Measurements from ENCODE around the gene ACTRT2.

Gene ACTRT2

GRCh38 chr1:2975466-2976179, 45.6 kb upstream of the ACTRT2 start:
- H3K27me3 ChIP-seq (replicated peaks in 2 of 5; ENCODE audit: control insufficient read depth in 4 of 5, insufficient read depth in 5 of 5, low read length in 4 of 5): peaks cover 0 to 19% (median 0%) of the 10 kb centered on the region in 5 experiments
- H3K27ac ChIP-seq (ENCODE audit: insufficient read depth in 1 of 2, low read depth in 1 of 2, low read length in 2 of 2, poor library complexity in 1 of 2, severe bottlenecking in 2 of 2): no peak overlapping the region
- no peak overlapping the region for H3K4me3 ChIP-seq (ENCODE audit: control insufficient read depth in 1 of 7, extremely low read depth in 1 of 7, insufficient read depth in 4 of 7, low read depth in 2 of 7, low read length in 6 of 7)
- no peaks in the 10 kb centered on the region for H3K36me3 ChIP-seq (ENCODE audit: control insufficient read depth in 4 of 4, insufficient read depth in 4 of 4, low read length in 3 of 4)
- H3K4me1 ChIP-seq (ENCODE audit: control extremely low read depth in 1 of 4, control insufficient read depth in 4 of 4, insufficient read depth in 4 of 4, low read length in 3 of 4): peaks cover 0 to 32% (median 22%) of the 10 kb centered on the region in 4 experiments
- 94% methylated on average over 17 of the region's 19 CpGs for WGBS (ENCODE audit: insufficient coverage)
- POLR2A ChIA-PET: no interaction called here
- DNase-seq: no peak
- CTCF ChIA-PET: no interaction called here
- no peaks in the 10 kb centered on the region for H3K9me3 ChIP-seq (ENCODE audit: control extremely low read depth in 1 of 5, control insufficient read depth in 4 of 5, insufficient read depth in 2 of 5, low read depth in 1 of 5, low read length in 4 of 5)

GRCh38 chr1:2976180-2976562, 45.1 kb upstream of the ACTRT2 start:
- POLR2A ChIA-PET: no interaction called here
- Histone ChIP-seq H3K9me3 (ENCODE audit: control extremely low read depth in 1 of 5, control insufficient read depth in 4 of 5, insufficient read depth in 2 of 5, low read depth in 1 of 5, low read length in 4 of 5) (no peaks in the 10 kb centered on the region), H3K4me1 (ENCODE audit: control extremely low read depth in 1 of 4, control insufficient read depth in 4 of 4, insufficient read depth in 4 of 4, low read length in 3 of 4) (peaks cover 0 to 32% (median 22%) of the 10 kb centered on the region in 4 experiments), H3K4me3 (ENCODE audit: control insufficient read depth in 1 of 7, extremely low read depth in 1 of 7, insufficient read depth in 4 of 7, low read depth in 2 of 7, low read length in 6 of 7) (no peak overlapping the region), H3K27me3 (replicated peaks in 2 of 5; ENCODE audit: control insufficient read depth in 4 of 5, insufficient read depth in 5 of 5, low read length in 4 of 5) (peaks cover 0 to 13% (median 0%) of the 10 kb centered on the region in 5 experiments), H3K36me3 (ENCODE audit: control insufficient read depth in 4 of 4, insufficient read depth in 4 of 4, low read length in 3 of 4) (no peaks in the 10 kb centered on the region), H3K27ac (ENCODE audit: insufficient read depth in 1 of 2, low read depth in 1 of 2, low read length in 2 of 2, poor library complexity in 1 of 2, severe bottlenecking in 2 of 2) (no peak overlapping the region)
- 99% methylated on average over 5 of the region's 6 CpGs for WGBS (ENCODE audit: insufficient coverage)
- CTCF ChIA-PET: no interaction called here
- DNase-seq: no peak

- Histone ChIP-seq H3K36me3 (ENCODE audit: control insufficient read depth in 4 of 4, insufficient read depth in 4 of 4, low read length in 3 of 4) (no peaks in the 10 kb centered on the region), H3K27me3 (replicated peaks in 2 of 5; ENCODE audit: control insufficient read depth in 4 of 5, insufficient read depth in 5 of 5, low read length in 4 of 5) (peaks cover 0 to 9% (median 0%) of the 10 kb centered on the region in 5 experiments), H3K9me3 (ENCODE audit: control extremely low read depth in 1 of 5, control insufficient read depth in 4 of 5, insufficient read depth in 2 of 5, low read depth in 1 of 5, low read length in 4 of 5) (no peaks in the 10 kb centered on the region), H3K4me3 (ENCODE audit: control insufficient read depth in 1 of 7, extremely low read depth in 1 of 7, insufficient read depth in 4 of 7, low read depth in 2 of 7, low read length in 6 of 7) (no peak overlapping the region), H3K4me1 (ENCODE audit: control extremely low read depth in 1 of 4, control insufficient read depth in 4 of 4, insufficient read depth in 4 of 4, low read length in 3 of 4) (peaks cover 0 to 26% (median 12%) of the 10 kb centered on the region in 4 experiments), H3K27ac (ENCODE audit: insufficient read depth in 1 of 2, low read depth in 1 of 2, low read length in 2 of 2, poor library complexity in 1 of 2, severe bottlenecking in 2 of 2) (no peak overlapping the region)
- ChIA-PET POLR2A (no interaction called here), CTCF (no interaction called here)
- WGBS (ENCODE audit: insufficient coverage): 100% methylated on average over 4 of the region's 7 CpGs
- no peak for DNase-seq
Measured at GRCh38 chr1:2977886-2978611, 43.2 kb upstream of the ACTRT2 start.

GRCh38 chr1:2978691-2979190, 42.5 kb upstream of the ACTRT2 start:
- H3K9me3 ChIP-seq (ENCODE audit: control extremely low read depth in 1 of 5, control insufficient read depth in 4 of 5, insufficient read depth in 2 of 5, low read depth in 1 of 5, low read length in 4 of 5): no peaks in the 10 kb centered on the region
- H3K27ac ChIP-seq (ENCODE audit: insufficient read depth in 1 of 2, low read depth in 1 of 2, low read length in 2 of 2, poor library complexity in 1 of 2, severe bottlenecking in 2 of 2): no peak overlapping the region
- ChIA-PET CTCF (interaction anchor here (0.6 kb wide), 1 partner anchor 11 kb away, joined by 3 read pairs; no protein-coding TSS in a partner anchor), POLR2A (no interaction called here)
- H3K4me1 ChIP-seq (ENCODE audit: control extremely low read depth in 1 of 4, control insufficient read depth in 4 of 4, insufficient read depth in 4 of 4, low read length in 3 of 4): peaks cover 0 to 19% (median 6%) of the 10 kb centered on the region in 4 experiments
- H3K27me3 ChIP-seq (replicated peaks in 2 of 5; ENCODE audit: control insufficient read depth in 4 of 5, insufficient read depth in 5 of 5, low read length in 4 of 5): peaks cover 0 to 9% (median 0%) of the 10 kb centered on the region in 5 experiments
- 100% methylated on average over 1 of the region's 11 CpGs for WGBS (ENCODE audit: insufficient coverage)
- H3K36me3 ChIP-seq (ENCODE audit: control insufficient read depth in 4 of 4, insufficient read depth in 4 of 4, low read length in 3 of 4): no peaks in the 10 kb centered on the region
- no peak overlapping the region for H3K4me3 ChIP-seq (ENCODE audit: control insufficient read depth in 1 of 7, extremely low read depth in 1 of 7, insufficient read depth in 4 of 7, low read depth in 2 of 7, low read length in 6 of 7)
- no peak for DNase-seq

- peaks cover 0 to 13% (median 0%) of the 10 kb centered on the region in 4 experiments for H3K4me1 ChIP-seq (ENCODE audit: control extremely low read depth in 1 of 4, control insufficient read depth in 4 of 4, insufficient read depth in 4 of 4, low read length in 3 of 4)
- no peaks in the 10 kb centered on the region for H3K36me3 ChIP-seq (ENCODE audit: control insufficient read depth in 4 of 4, insufficient read depth in 4 of 4, low read length in 3 of 4)
- H3K27ac ChIP-seq (ENCODE audit: insufficient read depth in 1 of 2, low read depth in 1 of 2, low read length in 2 of 2, poor library complexity in 1 of 2, severe bottlenecking in 2 of 2): no peak overlapping the region
- WGBS (ENCODE audit: insufficient coverage): 93% methylated on average over 32 of the region's 38 CpGs
- peaks cover 0 to 6% (median 0%) of the 10 kb centered on the region in 5 experiments for H3K27me3 ChIP-seq (replicated peaks in 2 of 5; ENCODE audit: control insufficient read depth in 4 of 5, insufficient read depth in 5 of 5, low read length in 4 of 5)
- DNase-seq: no peak
- H3K4me3 ChIP-seq (ENCODE audit: control insufficient read depth in 1 of 7, extremely low read depth in 1 of 7, insufficient read depth in 4 of 7, low read depth in 2 of 7, low read length in 6 of 7): no peak overlapping the region
- ChIA-PET POLR2A (no interaction called here), CTCF (interaction anchor here (0.6 kb wide), 1 partner anchor 10 kb away, joined by 3 read pairs; no protein-coding TSS in a partner anchor)
- H3K9me3 ChIP-seq (ENCODE audit: control extremely low read depth in 1 of 5, control insufficient read depth in 4 of 5, insufficient read depth in 2 of 5, low read depth in 1 of 5, low read length in 4 of 5): no peaks in the 10 kb centered on the region
Measured at GRCh38 chr1:2979191-2980072, 41.8 kb upstream of the ACTRT2 start.

- Histone ChIP-seq H3K9me3 (ENCODE audit: control extremely low read depth in 1 of 5, control insufficient read depth in 4 of 5, insufficient read depth in 2 of 5, low read depth in 1 of 5, low read length in 4 of 5) (no peaks in the 10 kb centered on the region), H3K4me1 (ENCODE audit: control extremely low read depth in 1 of 4, control insufficient read depth in 4 of 4, insufficient read depth in 4 of 4, low read length in 3 of 4) (peaks cover 0 to 10% (median 0%) of the 10 kb centered on the region in 4 experiments), H3K4me3 (ENCODE audit: control insufficient read depth in 1 of 7, extremely low read depth in 1 of 7, insufficient read depth in 4 of 7, low read depth in 2 of 7, low read length in 6 of 7) (no peak overlapping the region), H3K27ac (ENCODE audit: insufficient read depth in 1 of 2, low read depth in 1 of 2, low read length in 2 of 2, poor library complexity in 1 of 2, severe bottlenecking in 2 of 2) (no peak overlapping the region), H3K36me3 (ENCODE audit: control insufficient read depth in 4 of 4, insufficient read depth in 4 of 4, low read length in 3 of 4) (no peaks in the 10 kb centered on the region), H3K27me3 (replicated peaks in 2 of 5; ENCODE audit: control insufficient read depth in 4 of 5, insufficient read depth in 5 of 5, low read length in 4 of 5) (peaks cover 0 to under 1% (median 0%) of the 10 kb centered on the region in 5 experiments)
- ChIA-PET POLR2A (interaction anchor here (0.8 kb wide), 1 partner anchor 491 kb away, joined by 3 read pairs; no protein-coding TSS in a partner anchor), CTCF (no interaction called here)
- 90% methylated on average over 20 of the region's 25 CpGs for WGBS (ENCODE audit: insufficient coverage)
- no peak for DNase-seq
Measured at GRCh38 chr1:2980073-2980791, 41.0 kb upstream of the ACTRT2 start.

All from common myeloid progenitor, CD34-positive (primary cell).